ENCODE data around the gene SMC3. TPM values are rescaled to one million over a fixed set of nuclear protein-coding genes. Genes with fewer than 3 reads are reported as not detected.

The SMC3 gene
- total and polyA plus RNA-seq, 2 of the 13 experiments (the other 11 are each of a cell fraction or from before 2014, with no cell fraction given): 11.7 to 48.0 TPM

DNA sequence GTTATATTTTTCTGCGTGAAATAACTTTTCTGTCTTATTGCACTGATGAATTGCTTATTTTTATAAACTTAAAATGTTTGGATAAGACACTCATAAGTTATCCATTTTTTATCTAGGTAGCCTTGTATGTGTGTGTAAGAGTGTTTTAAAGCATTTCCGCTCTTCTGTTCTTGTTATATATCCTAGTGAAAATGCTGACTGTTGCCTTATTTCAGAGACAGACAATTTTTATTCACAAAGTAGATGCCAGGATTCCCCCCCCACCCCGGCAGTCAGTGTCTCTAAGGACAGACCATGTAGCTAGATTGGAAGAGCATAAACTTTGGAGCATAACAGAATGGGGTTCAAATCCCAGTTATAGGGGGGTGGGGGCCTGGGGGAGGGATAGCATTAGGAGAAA lies 1.6 kb downstream of the SMC3 start:
- CTCF ChIA-PET (ENCODE audit: low intra/inter-chr PET ratio, low total read pairs): no interaction called here
- ATAC-seq (no peak), DNase-seq (ENCODE audit: low spot score) (no peak), FAIRE-seq (no peak)
- H3K36me3 ChIP-seq (replicated peaks in 1 of 2; ENCODE audit: control insufficient read depth in 1 of 2, insufficient read depth in 2 of 2, low read length in 2 of 2): peaks cover 0 to 10% of the 10 kb centered on the region in 2 experiments; a peak in 4 of 5 replicates
- in situ Hi-C loops (cut with HindIII; ENCODE audit: extremely low pct_ligation_motif_present, low pct_unique_long_range_greater_than_20kb) (no loop called here), intact Hi-C loops (cut with micrococcal nuclease; ENCODE audit: unreplicated experiment) (loop anchor here (5.0 kb wide), 1 partner anchor 342 kb away; no protein-coding TSS in a partner anchor)
- no peaks in the 10 kb centered on the region; a peak in 1 of 5 replicates for H3K27me3 ChIP-seq (ENCODE audit: control insufficient read depth in 1 of 2, insufficient read depth in 2 of 2, low read length in 2 of 2)
- H3K4me2 ChIP-seq (ENCODE audit: low read depth, low read length): peak overlapping the region; percentile 85
- no peak overlapping the region for H2AFZ ChIP-seq (ENCODE audit: low read length)
- peak overlapping the region; percentile 96 for H3K9ac ChIP-seq (ENCODE audit: insufficient read depth, low read depth, low read length)
- TF ChIP-seq MAFF (IDR thresholded peaks at IDR 0.05; ENCODE audit: low read depth, low read length) (peak; percentile 92), MAFK (conservative IDR thresholded peaks at IDR 0.05 in 1 of 2, IDR thresholded peaks at IDR 0.05 in 1 of 2; ENCODE audit: low read length in 2 of 2) (peak; percentile 95 to 96), ZNF724P (CRISPR knock-in tag; IDR thresholded peaks at IDR 0.05; ENCODE audit: borderline replicate concordance) (no peak), ATAD3A (CRISPR knock-in tag; IDR thresholded peaks at IDR 0.05) (no peak), ZNF558 (CRISPR knock-in tag; IDR thresholded peaks at IDR 0.05; ENCODE audit: borderline replicate concordance) (no peak), ZNF652 (CRISPR knock-in tag; IDR thresholded peaks at IDR 0.05; ENCODE audit: borderline replicate concordance, low read depth) (no peak), ZNF432 (CRISPR knock-in tag; IDR thresholded peaks at IDR 0.05; ENCODE audit: borderline replicate concordance) (no peak)
- H3K27ac ChIP-seq (ENCODE audit: extremely low read length, insufficient read depth, low read length): peak overlapping the region; percentile 93
- POLR2A ChIA-PET: interaction anchor here (1.7 kb wide), 1 partner anchor 264 kb away, joined by 5 read pairs; the partner anchor contains the start of gene SMNDC1
- H3K4me3 ChIP-seq (replicated peaks in 1 of 3; ENCODE audit: insufficient read depth in 1 of 3, low read depth in 2 of 3, low read length in 3 of 3): peak overlapping the region; percentile 84 to 93 (median 84); a peak in 5 of 6 replicates
- H3K9me3 ChIP-seq (ENCODE audit: low read length): no peaks in the 10 kb centered on the region
- peaks cover 67% of the 10 kb centered on the region for H3K79me2 ChIP-seq (ENCODE audit: insufficient read depth, low read length)
- TSS peak; percentile 46 for BruUV-seq (replicated peaks)
- H4K20me1 ChIP-seq (ENCODE audit: insufficient read depth, low read length): peaks cover 31% of the 10 kb centered on the region
- WGBS (ENCODE audit: low lambda C conversion rate): 39% methylated on average over 3 of the region's 3 CpGs
- H3K4me1 ChIP-seq (ENCODE audit: insufficient read depth, low read length): peaks cover 49% of the 10 kb centered on the region

DNA sequence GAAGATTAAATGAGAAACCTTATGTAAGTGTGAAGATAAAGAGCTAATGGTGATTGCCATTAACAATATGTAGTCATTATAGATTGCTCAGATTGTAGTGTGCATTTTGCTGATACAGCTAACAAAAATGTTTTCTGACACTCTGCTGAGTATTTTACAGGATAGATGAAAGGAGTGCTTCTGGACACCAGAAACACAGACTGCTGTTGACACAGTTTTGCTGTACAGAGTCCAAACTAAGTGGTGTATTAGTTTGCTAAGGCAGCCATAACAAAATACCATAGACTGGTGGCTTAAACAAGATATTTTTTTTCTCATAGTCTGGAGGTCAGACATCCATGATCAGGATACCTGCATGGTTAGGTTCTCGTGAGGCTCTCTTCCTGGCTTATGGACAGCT lies 2.2 kb downstream of the SMC3 start:
- peak overlapping the region; percentile 93 for H3K27ac ChIP-seq (ENCODE audit: extremely low read length, insufficient read depth, low read length)
- FAIRE-seq (peak; percentile 78), DNase-seq (ENCODE audit: low spot score) (peak; percentile 89), ATAC-seq (peak; percentile 76)
- no peaks in the 10 kb centered on the region for H3K27me3 ChIP-seq (ENCODE audit: control insufficient read depth in 1 of 2, insufficient read depth in 2 of 2, low read length in 2 of 2)
- intact Hi-C loops (cut with micrococcal nuclease; ENCODE audit: unreplicated experiment) (loop anchor here (5.0 kb wide), 1 partner anchor 342 kb away; no protein-coding TSS in a partner anchor), in situ Hi-C loops (cut with HindIII; ENCODE audit: extremely low pct_ligation_motif_present, low pct_unique_long_range_greater_than_20kb) (no loop called here)
- no peaks in the 10 kb centered on the region for H3K9me3 ChIP-seq (ENCODE audit: low read length)
- H3K9ac ChIP-seq (ENCODE audit: insufficient read depth, low read depth, low read length): peak overlapping the region; percentile 96
- 0% methylated on average over 1 of the region's 1 CpG for WGBS (ENCODE audit: low lambda C conversion rate)
- peaks cover 55% of the 10 kb centered on the region for H3K4me1 ChIP-seq (ENCODE audit: insufficient read depth, low read length)
- H2AFZ ChIP-seq (ENCODE audit: low read length): no peak overlapping the region
- BruUV-seq (replicated peaks): no TSS peak
- H3K79me2 ChIP-seq (ENCODE audit: insufficient read depth, low read length): peaks cover 73% of the 10 kb centered on the region
- ChIA-PET CTCF (ENCODE audit: low intra/inter-chr PET ratio, low total read pairs) (no interaction called here), POLR2A (interaction anchor here (1.7 kb wide), 1 partner anchor 265 kb away, joined by 5 read pairs; the partner anchor contains the start of gene SMNDC1)
- H3K4me3 ChIP-seq (replicated peaks in 1 of 3; ENCODE audit: insufficient read depth in 1 of 3, low read depth in 2 of 3, low read length in 3 of 3): peak overlapping the region; percentile 84 to 93 (median 84); a peak in 4 of 6 replicates
- H3K4me2 ChIP-seq (ENCODE audit: low read depth, low read length): peak overlapping the region; percentile 85
- H4K20me1 ChIP-seq (ENCODE audit: insufficient read depth, low read length): peaks cover 36% of the 10 kb centered on the region
- peaks cover 2 to 16% of the 10 kb centered on the region in 2 experiments for H3K36me3 ChIP-seq (replicated peaks in 1 of 2; ENCODE audit: control insufficient read depth in 1 of 2, insufficient read depth in 2 of 2, low read length in 2 of 2)
- TF ChIP-seq YEATS4 (CRISPR knock-in tag; IDR thresholded peaks at IDR 0.05; ENCODE audit: borderline replicate concordance) (peak; percentile 30; the same call in 1 of the 2 replicates), NCOA2 (CRISPR knock-in tag; IDR thresholded peaks at IDR 0.05) (peak; percentile 56; the same call in 1 of the 2 replicates), ZNF317 (CRISPR knock-in tag; IDR thresholded peaks at IDR 0.05) (0 out of 2 replicates have a peak, but pooled peaks have one; percentile 21), ZNF292 (CRISPR knock-in tag; IDR thresholded peaks at IDR 0.05; ENCODE audit: borderline replicate concordance, low read depth) (0 out of 2 replicates have a peak, but pooled peaks have one; percentile 44), ZC3H4 (CRISPR knock-in tag; IDR thresholded peaks at IDR 0.05; ENCODE audit: borderline replicate concordance) (no peak)
- TF ChIP-seq, protein P1, sequence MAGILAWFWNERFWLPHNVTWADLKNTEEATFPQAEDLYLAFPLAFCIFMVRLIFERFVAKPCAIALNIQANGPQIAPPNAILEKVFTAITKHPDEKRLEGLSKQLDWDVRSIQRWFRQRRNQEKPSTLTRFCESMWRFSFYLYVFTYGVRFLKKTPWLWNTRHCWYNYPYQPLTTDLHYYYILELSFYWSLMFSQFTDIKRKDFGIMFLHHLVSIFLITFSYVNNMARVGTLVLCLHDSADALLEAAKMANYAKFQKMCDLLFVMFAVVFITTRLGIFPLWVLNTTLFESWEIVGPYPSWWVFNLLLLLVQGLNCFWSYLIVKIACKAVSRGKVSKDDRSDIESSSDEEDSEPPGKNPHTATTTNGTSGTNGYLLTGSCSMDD (CRISPR knock-in tag; IDR thresholded peaks at IDR 0.05): no peak
- TF ChIP-seq, protein P2, sequence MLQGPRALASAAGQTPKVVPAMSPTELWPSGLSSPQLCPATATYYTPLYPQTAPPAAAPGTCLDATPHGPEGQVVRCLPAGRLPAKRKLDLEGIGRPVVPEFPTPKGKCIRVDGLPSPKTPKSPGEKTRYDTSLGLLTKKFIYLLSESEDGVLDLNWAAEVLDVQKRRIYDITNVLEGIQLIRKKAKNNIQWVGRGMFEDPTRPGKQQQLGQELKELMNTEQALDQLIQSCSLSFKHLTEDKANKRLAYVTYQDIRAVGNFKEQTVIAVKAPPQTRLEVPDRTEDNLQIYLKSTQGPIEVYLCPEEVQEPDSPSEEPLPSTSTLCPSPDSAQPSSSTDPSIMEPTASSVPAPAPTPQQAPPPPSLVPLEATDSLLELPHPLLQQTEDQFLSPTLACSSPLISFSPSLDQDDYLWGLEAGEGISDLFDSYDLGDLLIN (CRISPR knock-in tag; IDR thresholded peaks at IDR 0.05; ENCODE audit: borderline replicate concordance): no peak
- TF ChIP-seq, protein P3, sequence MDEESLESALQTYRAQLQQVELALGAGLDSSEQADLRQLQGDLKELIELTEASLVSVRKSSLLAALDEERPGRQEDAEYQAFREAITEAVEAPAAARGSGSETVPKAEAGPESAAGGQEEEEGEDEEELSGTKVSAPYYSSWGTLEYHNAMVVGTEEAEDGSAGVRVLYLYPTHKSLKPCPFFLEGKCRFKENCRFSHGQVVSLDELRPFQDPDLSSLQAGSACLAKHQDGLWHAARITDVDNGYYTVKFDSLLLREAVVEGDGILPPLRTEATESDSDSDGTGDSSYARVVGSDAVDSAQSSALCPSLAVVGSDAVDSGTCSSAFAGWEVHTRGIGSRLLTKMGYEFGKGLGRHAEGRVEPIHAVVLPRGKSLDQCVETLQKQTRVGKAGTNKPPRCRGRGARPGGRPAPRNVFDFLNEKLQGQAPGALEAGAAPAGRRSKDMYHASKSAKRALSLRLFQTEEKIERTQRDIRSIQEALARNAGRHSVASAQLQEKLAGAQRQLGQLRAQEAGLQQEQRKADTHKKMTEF (CRISPR knock-in tag; IDR thresholded peaks at IDR 0.05): peak; percentile 35; the same call in 1 of the 2 replicates
